GM19035 (cell line): ENCODE results near the gene MEGF11.

Source experiments
- ATAC-seq: cut with Tn5 transposase; IDR thresholded peaks from one replicate; pipeline ENCODE4 v1.9.1; 2021; ENCODE audit not compliant: unreplicated experiment

Gene MEGF11

GRCh38 chr15:66070220-66070934, 183.2 kb downstream of the MEGF11 start:
- ATAC-seq = no peak

- ATAC-seq = no peak
These were observed 183.8 kb downstream of the MEGF11 start for GRCh38 chr15:66069751-66070150.

- no peak for ATAC-seq
These were observed 184.7 kb downstream of the MEGF11 start for GRCh38 chr15:66068801-66069200.

- no peak for ATAC-seq
These were observed 185.9 kb downstream of the MEGF11 start for GRCh38 chr15:66067687-66068086.

DNA sequence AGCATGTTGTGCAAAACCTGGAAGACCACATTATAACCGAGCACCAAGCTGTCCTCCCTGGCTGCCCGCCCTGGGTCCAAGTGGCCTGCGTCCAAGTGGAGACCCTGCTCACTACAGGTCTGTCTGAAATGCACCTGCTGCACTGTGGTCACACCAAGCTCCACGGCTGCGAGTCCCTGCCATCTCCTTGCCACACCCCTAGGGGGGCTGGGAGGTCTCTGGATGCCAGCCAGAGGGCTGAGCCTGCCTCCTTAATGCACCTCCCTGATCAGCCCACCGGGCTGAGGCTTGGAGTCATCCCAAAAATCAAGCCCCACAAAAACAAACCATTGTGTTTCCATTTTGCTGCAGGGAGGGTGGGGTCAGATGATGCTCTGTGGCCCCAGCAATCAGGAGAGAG, 187.1 kb downstream of the MEGF11 start:
- no peak for ATAC-seq

DNA sequence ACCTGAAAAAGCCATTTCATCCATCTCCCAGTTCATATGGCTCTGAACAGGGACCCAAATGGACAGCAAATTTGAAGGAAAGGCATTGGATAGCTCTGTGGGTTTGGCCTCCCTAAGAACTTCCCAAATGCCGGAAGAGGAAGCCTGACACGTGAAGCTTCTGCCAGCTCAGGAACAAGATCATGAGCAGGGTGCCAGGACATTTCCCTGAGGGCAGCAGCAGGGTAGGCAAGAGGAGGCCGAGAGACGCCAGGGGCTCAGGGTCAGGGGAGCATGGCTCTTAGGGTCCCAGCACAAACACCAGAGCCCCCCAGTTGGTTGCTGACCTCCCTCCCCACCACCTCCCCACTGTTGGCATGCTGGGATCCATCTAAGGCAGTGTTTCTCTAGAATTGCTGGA, 187.5 kb downstream of the MEGF11 start:
- no peak for ATAC-seq

DNA sequence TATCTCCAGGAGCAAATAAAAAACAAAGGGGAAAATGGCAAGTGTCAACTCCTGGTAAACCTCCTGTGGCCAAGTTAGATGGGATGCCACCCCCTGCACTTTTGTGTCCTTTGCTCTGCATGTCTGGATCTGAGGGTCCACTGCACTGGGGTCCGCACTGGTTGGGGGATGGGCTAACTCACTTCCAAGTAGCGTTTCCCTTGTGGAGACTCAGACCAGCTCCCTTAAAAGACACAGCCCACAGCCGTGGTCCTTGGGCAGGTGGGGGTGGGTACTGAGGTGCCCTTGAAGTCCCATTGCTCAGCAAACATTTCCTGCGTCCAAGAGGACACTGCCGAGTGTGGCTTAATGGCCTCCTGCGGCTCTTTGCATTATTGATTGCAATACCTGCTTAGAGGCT, 188.2 kb downstream of the MEGF11 start:
- ATAC-seq = no peak

DNA sequence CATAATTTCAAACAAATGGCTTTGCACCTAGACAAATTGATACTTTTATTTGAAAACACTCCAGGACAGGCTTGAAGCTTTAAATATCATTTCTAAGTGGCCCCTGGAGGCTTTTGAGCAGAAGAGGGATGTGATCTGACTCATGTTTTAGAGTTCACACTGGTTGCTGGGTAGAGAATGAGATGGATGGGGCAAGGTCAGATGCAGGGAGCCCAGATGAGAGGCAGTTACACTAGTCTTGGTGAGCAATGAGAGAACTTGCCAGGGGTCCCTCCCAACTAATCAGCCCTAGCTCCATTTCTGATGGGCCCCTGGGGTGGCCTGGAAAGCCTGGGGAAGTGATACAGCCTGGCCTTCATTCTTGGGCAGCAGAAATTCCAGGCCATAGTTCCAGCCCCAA, 190.4 kb downstream of the MEGF11 start:
- ATAC-seq = no peak

DNA sequence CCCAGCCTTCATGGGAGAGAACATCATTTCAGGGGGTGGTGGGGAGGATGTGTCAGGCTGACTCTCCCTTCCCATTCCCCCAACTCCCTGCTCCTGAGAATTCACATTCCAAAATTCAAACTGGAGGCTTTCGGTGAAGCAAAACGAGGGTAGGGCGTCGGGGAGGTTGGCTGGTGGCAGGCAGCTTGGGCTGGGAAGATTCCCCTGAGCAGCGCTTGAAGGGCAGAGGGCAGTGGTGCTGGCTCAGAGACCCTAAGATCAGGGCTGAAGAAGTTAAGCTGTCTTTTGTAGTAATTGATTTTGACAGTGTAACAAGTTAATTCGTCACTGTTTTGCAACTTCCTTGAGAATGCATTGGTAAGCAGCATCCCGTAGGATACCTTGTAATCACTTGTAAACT, 196.5 kb downstream of the MEGF11 start:
- ATAC-seq = no peak

DNA sequence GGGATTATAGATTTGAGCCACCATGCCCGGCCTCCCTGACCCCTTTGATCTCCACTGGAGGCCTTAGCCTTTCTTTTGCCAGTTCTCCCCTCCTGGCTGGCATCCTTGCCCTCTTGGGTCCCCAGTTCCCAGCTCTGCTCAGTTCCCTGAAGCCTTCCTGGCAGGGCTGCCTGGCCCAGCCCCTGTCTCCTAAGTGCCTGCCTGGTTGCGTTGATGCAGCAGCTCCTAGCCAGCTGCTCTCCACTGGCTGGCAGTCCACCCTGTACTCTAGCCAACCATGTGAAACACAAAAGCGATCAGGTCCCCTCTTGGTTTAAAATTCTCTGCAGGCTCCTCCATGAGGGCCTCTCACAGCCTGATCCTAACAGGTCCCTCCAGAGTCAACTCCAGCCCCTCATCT, 199.6 kb downstream of the MEGF11 start:
- no peak for ATAC-seq

DNA sequence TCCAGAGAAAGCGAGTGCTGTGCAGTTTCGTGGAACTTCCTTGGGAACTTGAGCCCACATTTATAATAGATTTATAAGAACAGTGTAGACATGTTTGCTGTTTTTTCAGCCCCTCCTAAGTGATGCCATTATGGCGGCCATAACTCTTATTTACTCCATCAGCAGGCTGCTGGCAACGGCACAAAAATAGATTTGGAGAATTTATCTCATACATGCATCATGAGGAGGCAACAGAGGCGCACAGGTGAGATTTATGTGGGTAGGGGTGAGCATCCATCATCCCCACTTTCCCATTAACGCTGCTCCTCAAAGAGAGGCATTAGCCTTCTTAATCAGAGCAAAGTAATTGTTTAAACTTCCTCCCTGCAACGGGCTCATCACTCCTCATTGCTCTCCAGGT, 201.7 kb downstream of the MEGF11 start:
- ATAC-seq = no peak

- no peak for ATAC-seq
These were observed 203.3 kb downstream of the MEGF11 start for GRCh38 chr15:66050264-66050663.

GRCh38 chr15:66049353-66049752, 204.2 kb downstream of the MEGF11 start:
- no peak for ATAC-seq

DNA sequence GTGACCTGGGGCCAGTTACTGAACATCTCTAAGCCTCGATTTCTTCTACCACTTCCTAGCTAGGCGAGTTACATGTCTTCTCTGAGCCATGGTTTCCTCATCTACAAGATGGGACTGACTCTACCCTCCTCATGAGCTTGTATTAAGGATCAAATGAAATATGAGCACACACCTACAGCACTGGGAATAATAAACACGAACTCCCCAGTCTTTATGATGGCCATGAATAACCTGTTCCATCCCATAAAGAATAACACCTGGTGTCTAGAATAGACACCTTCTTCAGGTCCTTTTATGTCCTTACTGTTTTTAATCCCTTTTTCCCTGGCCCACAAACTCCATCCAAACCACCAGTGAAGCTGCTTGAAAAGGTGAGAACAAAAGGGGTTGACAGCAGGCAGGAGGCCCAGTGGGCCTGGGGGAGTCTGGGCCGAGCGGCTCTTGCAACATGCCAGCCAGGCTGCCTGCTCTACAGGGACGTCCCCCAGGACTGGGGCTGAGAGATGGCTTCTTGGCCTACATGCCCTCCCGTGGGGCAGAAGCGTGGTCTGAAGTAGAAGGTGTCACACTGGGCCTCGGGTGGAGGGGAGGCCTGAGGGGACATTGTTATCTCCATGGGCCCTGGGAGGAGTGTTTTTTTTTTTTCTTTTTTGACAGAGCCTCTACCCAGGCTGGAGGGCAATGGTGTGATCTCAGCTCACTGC, 206.1 kb downstream of the MEGF11 start:
- no peak for ATAC-seq

- ATAC-seq = no peak
These were observed 206.8 kb downstream of the MEGF11 start for GRCh38 chr15:66046751-66047150.

DNA sequence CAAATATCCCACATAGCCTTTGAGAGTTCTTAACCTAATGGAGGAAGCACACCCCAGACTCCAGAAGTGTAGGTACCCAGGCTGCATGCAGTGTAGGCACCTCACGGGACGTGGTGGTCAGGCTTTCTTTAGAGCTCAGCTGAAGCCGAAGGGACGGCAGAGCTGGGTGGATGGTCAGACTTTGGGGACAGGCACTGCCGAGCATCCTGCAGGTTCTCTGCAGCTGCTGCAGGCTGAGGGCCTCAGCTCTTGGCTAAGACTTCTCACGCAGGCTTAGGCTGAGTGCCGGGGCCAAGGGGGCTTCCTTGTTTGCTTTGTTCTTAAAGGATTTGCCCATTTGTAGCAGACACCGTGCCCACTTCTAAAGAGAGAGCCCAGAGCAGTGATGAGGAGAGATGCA, 207.2 kb downstream of the MEGF11 start:
- ATAC-seq = no peak

DNA sequence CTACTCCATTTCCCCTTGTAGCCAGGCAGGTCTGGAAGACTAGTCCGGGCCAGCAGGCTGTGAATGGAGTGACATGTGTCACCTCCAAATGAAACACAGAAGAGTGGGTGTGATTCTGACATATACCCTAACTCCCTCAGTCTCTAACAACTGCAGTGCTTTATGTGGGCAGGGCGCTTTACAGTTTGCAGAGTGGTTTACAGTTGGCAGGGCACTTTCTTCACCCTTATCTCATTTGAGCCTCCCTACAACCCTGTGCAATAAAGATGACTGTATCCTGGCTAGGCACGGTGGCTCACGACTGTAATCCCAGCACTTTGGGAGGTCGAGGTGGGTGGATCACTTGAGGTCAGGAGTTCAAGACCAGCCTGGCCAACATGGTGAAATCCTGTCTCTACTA, 208.0 kb downstream of the MEGF11 start:
- ATAC-seq = no peak

- no peak for ATAC-seq
These were observed 208.7 kb downstream of the MEGF11 start for GRCh38 chr15:66044837-66045236.

GRCh38 chr15:66043264-66043663, 210.3 kb downstream of the MEGF11 start:
- no peak for ATAC-seq

DNA sequence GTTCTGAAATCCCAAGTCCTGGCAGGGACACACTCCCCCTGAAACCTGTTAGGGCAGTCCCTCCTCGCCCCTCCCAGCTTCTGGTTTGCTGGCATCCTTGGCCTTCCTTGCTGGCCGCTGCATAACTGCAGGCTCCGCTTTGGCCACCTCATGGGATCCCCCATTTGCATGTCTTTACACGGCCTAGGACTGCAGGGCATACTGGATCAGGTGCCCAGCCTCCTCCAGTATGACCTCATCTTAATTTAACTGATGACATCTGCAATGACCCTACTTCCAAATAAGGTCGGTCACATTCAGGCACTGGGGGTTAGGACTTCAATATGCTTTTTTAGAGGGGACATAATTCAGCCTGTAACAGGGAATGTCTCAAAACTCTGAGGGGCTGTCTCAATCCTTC, 210.9 kb downstream of the MEGF11 start:
- ATAC-seq = no peak

DNA sequence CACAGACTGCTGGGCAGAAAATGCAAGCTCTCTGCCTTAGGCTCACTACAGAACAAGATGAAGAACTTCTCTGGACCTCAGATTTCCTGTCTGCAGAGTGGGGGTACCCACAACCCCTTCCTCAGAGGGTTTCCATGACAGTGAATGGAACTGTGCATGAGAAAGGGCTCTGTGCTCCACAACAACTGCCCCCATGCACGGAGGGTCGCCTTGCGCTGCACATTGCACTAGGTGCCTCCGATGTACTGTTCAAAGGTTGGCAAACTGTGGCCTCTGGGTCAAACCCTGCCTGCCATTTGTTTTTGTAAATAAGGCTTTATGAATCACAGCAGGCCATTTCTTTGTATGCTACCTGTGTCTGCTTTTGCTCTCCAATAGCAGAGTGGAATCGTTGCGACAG, 212.3 kb downstream of the MEGF11 start:
- ATAC-seq = no peak

GRCh38 chr15:66040211-66040892, 213.2 kb downstream of the MEGF11 start:
- ATAC-seq = no peak
